Activated T-cell treated with anti-CD3 and anti-CD28 coated beads for 1 hour (primary cell): Measurements from ENCODE around the gene FIGLA.
"Not testable (repeated sequence)": the region's sequence is repeated elsewhere in the genome, so short reads cannot be mapped to it uniquely, and the experiment has no call there.

Source experiments
- DNase-seq: peaks from one replicate; pipeline ENCODE4 v3.0.0-alpha.2; 2020; ENCODE audit warnings: low read depth

FIGLA gene

GRCh38 chr2:70808983-70809958 is 18.8 kb upstream of the FIGLA start:
- DNase-seq, result no peak

- DNase-seq, result no peak
These were observed 17.3 kb upstream of the FIGLA start for GRCh38 chr2:70807828-70808118.

DNA sequence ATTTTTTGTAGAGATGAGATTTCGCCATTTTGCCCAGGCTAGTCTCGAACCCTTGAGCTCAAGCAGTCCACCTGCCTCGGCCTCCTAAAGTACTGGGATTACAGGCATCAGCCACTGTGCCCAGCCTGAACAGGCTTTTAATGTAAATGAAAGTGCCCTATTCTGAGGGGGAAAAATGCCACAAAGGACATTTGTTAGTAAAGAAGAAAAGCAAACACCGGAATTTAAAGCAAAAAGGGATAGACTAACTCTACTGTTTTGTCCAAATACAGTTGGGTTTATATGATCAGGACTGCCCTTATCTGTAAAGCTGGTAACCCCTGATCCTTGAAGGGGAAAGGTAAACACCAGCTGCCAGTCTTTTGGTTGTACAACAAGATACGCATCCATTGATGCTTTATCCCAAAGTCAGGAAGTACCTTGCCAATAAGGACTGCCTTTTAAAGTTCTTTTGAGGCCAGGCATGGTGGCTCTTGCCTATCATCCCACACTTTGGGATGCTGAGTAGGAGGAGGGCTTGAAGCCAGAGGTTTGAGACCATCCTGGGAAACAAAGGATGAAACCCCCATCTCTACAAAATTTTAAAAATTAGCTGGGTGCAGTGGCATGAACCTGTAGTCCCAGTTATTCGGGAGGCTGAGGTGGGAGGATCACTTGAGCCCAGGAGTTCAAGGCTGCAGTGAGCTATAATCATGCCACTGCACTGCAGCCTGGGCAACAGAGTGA is 16.8 kb upstream of the FIGLA start:
- DNase-seq, result no peak

DNA sequence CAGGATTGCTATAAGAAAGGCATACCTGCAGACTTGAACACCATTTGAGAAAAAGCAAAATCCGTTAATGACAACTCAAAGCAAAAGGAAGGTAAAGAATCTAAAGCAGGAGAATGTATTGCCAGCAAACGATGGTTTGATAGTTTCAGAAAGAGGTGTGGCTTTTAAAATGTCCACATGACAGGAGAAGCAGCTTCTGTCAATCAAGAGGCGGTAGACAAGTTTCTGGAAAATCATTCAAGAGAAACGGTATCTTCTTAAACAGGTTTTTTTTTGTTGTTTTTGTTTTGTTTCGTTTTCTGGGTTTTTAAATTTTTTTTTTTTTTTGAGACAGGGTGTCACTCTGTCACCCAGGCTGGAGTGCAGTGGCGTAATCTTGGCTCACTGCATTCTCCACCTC is 16.2 kb upstream of the FIGLA start:
- no peak for DNase-seq

GRCh38 chr2:70806013-70806412 is 15.6 kb upstream of the FIGLA start:
- no peak for DNase-seq

- DNase-seq, result no peak
These were observed 11.3 kb upstream of the FIGLA start for GRCh38 chr2:70801607-70802263.

GRCh38 chr2:70799706-70800105 is 9.3 kb upstream of the FIGLA start:
- no peak for DNase-seq

- not testable (repeated sequence) for DNase-seq
These were observed 7.6 kb upstream of the FIGLA start for GRCh38 chr2:70797996-70798395.

GRCh38 chr2:70797506-70797905 is 7.1 kb upstream of the FIGLA start:
- DNase-seq, result no peak

- no peak for DNase-seq
These were observed 5.8 kb upstream of the FIGLA start for GRCh38 chr2:70796262-70796661.

DNA sequence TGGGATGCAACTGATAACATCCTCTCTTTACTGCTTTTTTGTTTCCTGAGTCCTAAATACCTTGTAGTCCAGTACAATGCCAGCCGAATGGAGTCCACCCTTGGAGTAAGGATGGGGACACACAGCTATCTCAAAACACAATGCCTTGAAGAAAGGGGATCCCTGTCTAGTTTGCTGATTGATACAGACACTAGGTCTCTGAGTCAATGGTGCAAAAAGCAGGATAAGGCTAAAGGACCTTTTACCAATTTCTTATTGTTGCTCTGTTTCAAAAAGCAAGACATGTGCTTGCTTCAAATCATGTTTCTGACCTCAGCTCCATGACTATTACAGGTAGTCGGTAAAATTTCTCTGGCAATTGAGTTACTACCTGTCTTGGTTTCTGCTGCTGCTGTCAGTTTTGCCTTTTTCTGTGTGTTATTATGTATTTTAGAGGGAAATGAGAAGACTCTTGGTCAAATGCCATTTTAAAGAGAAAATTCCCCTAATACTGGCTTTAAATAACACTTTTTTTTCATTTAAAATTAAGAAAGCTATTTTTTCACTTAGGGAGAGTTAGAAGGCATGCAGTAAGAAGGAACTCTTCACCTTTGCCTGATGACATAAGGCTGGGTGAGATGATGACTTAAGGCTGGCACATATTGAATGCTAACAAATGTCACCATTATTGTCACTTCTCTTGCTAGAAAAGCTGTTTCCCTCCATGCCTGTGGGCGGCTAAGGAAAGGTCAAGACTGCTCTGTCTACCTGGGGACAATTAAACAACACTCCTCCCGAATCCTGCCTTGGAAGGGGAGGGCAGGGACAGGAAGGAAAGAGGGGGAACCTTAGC is 4.9 kb upstream of the FIGLA start:
- no peak for DNase-seq

DNA sequence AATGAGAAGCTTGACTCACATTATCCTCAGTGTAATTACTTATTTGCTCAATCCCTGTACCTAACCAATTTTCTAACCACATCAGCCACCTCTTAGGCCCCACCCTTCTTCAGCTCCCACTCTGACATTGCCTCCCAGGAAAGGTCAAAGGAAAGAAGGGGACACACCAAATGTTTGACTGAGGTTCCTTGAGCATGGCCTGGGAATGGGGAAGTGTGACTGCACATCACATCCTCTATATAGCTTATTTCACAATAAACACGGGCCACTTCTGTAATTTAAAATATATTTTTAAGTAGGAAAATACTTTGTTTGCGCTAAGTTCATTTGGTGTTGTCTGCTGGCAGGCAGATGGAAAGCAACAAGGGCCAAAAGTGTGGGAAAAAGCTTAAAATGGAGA is 3.0 kb upstream of the FIGLA start:
- DNase-seq, result no peak

DNA sequence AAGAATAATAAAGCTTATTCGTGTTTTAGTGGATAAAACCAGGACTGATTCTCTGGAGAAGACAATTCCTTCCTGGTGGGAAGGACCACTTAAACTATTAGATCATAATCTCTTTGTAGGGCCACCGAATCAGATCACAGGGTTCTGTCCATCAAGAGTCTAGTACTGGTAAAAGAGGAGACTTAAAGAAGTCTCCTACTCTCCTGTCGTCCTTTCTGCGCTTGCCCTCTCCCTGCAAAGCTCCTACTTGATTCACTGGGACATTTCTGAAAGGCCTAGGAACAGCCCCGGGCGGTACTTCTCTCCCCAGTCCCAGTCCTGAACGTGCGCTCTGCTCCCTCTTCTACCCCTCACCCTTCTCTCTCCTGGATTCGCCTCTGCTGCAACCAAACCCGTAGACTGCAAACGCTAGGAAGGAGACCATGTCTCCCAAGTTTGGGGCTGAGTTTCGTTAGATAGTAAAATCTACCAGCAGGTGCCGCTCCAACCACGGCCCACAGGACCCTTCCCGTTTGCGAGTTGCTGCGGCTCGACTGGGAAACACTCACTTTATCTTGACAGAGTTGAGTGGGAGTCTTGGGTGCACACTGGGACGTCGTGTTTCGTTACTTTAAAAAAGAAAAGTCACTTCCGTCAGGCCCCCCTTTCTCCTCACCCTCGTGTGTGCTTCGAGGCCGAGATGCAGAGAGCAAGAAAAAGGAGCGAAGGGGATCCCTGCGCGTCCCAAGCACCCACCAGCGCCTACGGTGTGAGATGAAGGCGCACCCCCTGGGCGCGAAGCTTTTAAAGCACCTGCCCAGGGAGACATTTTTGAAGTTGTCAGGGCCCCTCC is 923 bp downstream of the FIGLA start:
- peak; percentile 57 for DNase-seq

DNA sequence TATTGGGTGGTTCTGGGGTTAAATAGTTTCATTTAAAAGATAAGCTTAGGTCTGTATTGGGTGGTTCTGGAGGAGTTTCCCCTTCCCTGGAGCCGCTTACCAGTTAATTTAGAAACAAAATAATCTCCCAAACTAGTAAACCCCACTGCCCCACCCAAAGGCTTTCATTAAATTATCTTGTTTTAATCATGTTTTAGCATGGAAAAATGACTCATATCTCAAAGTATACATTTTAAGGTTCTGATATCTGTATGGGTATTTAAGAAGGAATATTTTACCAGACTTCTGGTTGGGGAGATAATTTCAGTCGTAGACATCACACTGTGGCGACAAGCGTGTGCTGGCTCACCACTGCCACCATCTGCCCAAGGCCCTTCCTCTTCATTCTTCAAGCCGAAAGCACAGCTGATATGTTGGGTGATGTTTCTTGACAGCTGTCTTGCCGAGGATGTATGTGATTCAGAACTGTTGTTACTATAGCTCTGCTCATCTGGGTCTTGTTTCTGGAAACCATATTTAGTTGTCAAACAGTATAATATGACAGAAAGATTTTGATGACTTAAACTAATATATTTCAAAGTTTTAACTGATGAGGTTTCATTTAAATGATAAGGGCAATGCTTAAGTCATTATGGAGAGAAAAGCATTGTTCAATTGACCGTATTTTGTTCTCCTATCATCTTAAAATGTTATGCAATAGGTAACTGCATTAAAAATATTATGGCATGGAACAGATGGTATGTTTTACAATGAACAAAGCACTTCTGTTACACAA is 5.1 kb downstream of the FIGLA start:
- peak; percentile 21 for DNase-seq

- no peak for DNase-seq
These were observed 6.1 kb downstream of the FIGLA start for GRCh38 chr2:70784320-70784719.

- DNase-seq, result no peak
These were observed 10.4 kb downstream of the FIGLA start for GRCh38 chr2:70779911-70780545.

GRCh38 chr2:70779491-70779890 is 11.0 kb downstream of the FIGLA start:
- DNase-seq, result no peak

DNA sequence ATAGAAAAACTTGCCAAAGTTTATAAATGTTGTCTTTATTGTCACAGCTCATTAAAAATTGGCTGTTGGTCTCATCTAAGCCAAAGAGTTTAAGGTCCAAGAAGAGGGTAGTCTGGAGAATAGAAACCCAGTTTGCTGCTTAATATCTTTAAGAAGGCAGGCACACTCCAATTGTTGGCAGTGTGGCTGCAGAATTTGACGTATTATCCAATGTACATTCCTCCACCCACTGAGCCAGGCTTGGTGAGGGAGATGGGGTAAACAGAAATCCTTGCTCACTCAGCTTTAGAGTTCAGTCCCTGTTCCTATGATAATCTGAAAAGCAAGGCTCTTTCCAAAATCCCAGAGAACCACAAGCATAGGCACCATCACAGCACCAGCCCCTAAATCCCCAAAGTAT is 11.8 kb downstream of the FIGLA start:
- no peak for DNase-seq

- no peak for DNase-seq
These were observed 13.0 kb downstream of the FIGLA start for GRCh38 chr2:70777450-70777849.

DNA sequence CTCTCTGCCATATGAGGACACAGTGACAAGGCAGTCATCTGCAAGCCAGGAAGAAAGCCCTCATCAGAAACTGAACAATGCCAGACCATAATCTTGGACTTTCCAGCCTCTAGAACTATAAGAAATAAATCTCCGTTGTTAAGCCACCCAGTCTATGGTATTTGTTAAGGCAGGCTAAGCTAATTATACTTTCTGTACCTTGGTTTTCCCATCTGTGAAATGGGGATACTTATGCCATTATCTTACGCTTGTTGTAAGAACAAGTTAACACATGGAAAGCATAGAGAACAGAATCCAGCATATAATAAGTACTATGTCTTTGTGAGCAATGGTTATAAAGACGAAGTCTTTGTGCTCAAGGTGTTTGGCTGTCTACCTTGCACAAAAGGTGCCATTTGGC is 14.2 kb downstream of the FIGLA start:
- no peak for DNase-seq
